Measurements from ENCODE around the gene SPOCK2. TPM values are rescaled to one million over a fixed set of nuclear protein-coding genes. Genes with fewer than 3 reads are reported as not detected.

The SPOCK2 gene
- total RNA-seq, 1 experiment from 2014 or later = 1.1 TPM

DNA sequence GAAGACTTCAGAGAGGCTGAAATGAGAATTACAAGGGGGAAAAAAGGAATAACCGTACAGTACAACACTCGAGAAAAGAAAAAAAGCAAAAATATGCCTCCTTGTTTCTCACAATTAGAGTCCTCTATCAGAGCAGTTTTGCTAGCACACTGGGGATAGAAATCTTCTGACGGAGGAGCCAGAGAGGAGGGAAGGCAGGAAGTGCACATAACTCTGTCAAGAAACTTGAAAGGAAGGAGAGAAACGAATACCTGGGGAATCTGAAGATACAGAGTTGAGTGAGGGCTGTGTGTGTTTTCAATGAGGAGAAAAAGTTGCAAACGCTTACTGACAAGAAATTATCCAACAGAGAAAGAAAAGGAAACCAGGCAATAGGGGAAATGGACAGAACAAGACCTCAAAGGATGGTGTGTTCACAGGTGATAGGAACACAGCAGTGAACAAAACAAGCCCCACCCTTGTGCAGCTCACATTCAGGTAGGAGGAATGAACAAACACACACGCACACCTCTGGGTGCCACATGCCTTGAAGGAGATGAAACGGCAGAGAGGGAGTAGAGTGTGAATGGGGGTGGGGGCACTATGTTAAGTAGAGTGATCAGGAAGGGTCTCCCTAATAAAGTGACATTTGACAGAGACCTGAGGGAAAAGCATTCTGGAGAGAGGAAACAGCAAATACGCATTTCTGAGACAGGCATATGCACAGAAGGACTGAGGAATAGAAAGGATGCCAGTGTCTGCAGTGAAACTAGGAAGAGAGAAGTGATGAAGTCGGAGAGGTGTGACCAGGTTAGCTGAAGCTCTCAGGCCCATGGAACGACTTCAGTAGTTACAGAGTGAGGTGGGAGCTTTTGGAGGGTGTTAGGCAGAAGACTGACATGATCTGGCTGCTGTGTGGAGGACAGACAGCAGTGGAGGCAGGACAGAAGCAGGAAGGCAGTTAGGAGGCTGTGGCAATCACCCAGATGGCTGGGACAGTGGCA is 46.7 kb upstream of the SPOCK2 start:
- no peak overlapping the region for H3K27ac ChIP-seq (ENCODE audit: low read depth, low read length)
- ATAC-seq = no peak
- H3K9me3 ChIP-seq (ENCODE audit: control insufficient read depth in 1 of 2, insufficient read depth in 1 of 2, low read depth in 1 of 2, low read length in 2 of 2) = peaks cover 0 to 4% of the 10 kb centered on the region in 2 experiments; a peak in 1 of 4 replicates
- CTCF ChIA-PET = no interaction called here
- no peak overlapping the region for H3K4me2 ChIP-seq (ENCODE audit: low read length)
- no peak for DNase-seq (ENCODE audit: low read depth, low spot score)
- H3K9ac ChIP-seq (ENCODE audit: low read length) = no peak overlapping the region
- H3K27me3 ChIP-seq (ENCODE audit: insufficient read depth, low read length) = no peaks in the 10 kb centered on the region
- H3K4me3 ChIP-seq (replicated peaks in 1 of 2; ENCODE audit: low read depth in 1 of 2, low read length in 2 of 2) = no peak overlapping the region
- intact Hi-C loops (cut with micrococcal nuclease) = no loop called here
- TF ChIP-seq RAD21 (IDR thresholded peaks at IDR 0.05; ENCODE audit: low read depth) (no peak), JUND (IDR thresholded peaks at IDR 0.05) (no peak), YY1 (IDR thresholded peaks at IDR 0.05; ENCODE audit: extremely low read depth, insufficient replicate concordance, low read depth, low read length) (no peak), CBX3 (IDR thresholded peaks at IDR 0.05; ENCODE audit: low read depth) (no peak), SIN3A (IDR thresholded peaks at IDR 0.05; ENCODE audit: low read depth) (no peak), TCF7L2 (IDR thresholded peaks at IDR 0.05; ENCODE audit: borderline replicate concordance, extremely low read depth, insufficient read depth, insufficient read length) (no peak), ZNF274 (IDR thresholded peaks at IDR 0.05; ENCODE audit: low read depth, low read length) (no peak), ZFX (IDR thresholded peaks at IDR 0.05) (no peak), EZH2phosphoT487 (IDR thresholded peaks at IDR 0.05; ENCODE audit: borderline replicate concordance) (no peak), SRF (IDR thresholded peaks at IDR 0.05; ENCODE audit: low read depth) (no peak)
- TF ChIP-seq, protein P1, sequence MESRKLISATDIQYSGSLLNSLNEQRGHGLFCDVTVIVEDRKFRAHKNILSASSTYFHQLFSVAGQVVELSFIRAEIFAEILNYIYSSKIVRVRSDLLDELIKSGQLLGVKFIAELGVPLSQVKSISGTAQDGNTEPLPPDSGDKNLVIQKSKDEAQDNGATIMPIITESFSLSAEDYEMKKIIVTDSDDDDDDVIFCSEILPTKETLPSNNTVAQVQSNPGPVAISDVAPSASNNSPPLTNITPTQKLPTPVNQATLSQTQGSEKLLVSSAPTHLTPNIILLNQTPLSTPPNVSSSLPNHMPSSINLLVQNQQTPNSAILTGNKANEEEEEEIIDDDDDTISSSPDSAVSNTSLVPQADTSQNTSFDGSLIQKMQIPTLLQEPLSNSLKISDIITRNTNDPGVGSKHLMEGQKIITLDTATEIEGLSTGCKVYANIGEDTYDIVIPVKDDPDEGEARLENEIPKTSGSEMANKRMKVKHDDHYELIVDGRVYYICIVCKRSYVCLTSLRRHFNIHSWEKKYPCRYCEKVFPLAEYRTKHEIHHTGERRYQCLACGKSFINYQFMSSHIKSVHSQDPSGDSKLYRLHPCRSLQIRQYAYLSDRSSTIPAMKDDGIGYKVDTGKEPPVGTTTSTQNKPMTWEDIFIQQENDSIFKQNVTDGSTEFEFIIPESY (IDR thresholded peaks at IDR 0.05; ENCODE audit: extremely low read depth, insufficient replicate concordance, low read length) = no peak
- TF ChIP-seq, protein P2, sequence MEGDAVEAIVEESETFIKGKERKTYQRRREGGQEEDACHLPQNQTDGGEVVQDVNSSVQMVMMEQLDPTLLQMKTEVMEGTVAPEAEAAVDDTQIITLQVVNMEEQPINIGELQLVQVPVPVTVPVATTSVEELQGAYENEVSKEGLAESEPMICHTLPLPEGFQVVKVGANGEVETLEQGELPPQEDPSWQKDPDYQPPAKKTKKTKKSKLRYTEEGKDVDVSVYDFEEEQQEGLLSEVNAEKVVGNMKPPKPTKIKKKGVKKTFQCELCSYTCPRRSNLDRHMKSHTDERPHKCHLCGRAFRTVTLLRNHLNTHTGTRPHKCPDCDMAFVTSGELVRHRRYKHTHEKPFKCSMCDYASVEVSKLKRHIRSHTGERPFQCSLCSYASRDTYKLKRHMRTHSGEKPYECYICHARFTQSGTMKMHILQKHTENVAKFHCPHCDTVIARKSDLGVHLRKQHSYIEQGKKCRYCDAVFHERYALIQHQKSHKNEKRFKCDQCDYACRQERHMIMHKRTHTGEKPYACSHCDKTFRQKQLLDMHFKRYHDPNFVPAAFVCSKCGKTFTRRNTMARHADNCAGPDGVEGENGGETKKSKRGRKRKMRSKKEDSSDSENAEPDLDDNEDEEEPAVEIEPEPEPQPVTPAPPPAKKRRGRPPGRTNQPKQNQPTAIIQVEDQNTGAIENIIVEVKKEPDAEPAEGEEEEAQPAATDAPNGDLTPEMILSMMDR (IDR thresholded peaks at IDR 0.05 in 2 of 3, conservative IDR thresholded peaks at IDR 0.05 in 1 of 3; ENCODE audit: borderline replicate concordance in 1 of 3, insufficient read depth in 1 of 3, low read depth in 2 of 3, low read length in 2 of 3) = no peak
- TF ChIP-seq, protein P3, sequence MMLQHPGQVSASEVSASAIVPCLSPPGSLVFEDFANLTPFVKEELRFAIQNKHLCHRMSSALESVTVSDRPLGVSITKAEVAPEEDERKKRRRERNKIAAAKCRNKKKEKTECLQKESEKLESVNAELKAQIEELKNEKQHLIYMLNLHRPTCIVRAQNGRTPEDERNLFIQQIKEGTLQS (IDR thresholded peaks at IDR 0.05) = no peak
- POLR2A ChIA-PET = no interaction called here
- H3K9me2 ChIP-seq (ENCODE audit: insufficient read depth) = no peaks in the 10 kb centered on the region
- no peaks in the 10 kb centered on the region for H3K79me2 ChIP-seq (ENCODE audit: insufficient read depth, low read length)
- BruUV-seq (replicated peaks) = no TSS peak
- no peaks in the 10 kb centered on the region for H4K20me1 ChIP-seq (ENCODE audit: insufficient read depth)
- RAD21 ChIA-PET (ENCODE audit: low non-redundant PET in 1 of 2, low total read pairs in 2 of 2, uncharacterized antibody in 2 of 2, unreplicated experiment in 2 of 2) = no interaction called here
- peaks cover 11 to 19% of the 10 kb centered on the region in 2 experiments for H3K4me1 ChIP-seq (ENCODE audit: control insufficient read depth in 1 of 2, insufficient read depth in 2 of 2, low read length in 2 of 2)
- H3K36me3 ChIP-seq (ENCODE audit: control insufficient read depth in 1 of 2, insufficient read depth in 2 of 2, low read length in 2 of 2) = 0 out of 4 replicates have a peak, but pooled peaks cover 0 to 3% of the 10 kb centered on the region in 2 experiments
- H2AFZ ChIP-seq (ENCODE audit: low read depth, low read length, poor library complexity, severe bottlenecking) = no peak overlapping the region
